Subcutaneous abdominal adipose tissue (tissue), 5 donors: ENCODE data around the gene THSD1.
A peak's percentile ranks its signal among the peaks of the same experiment; 100 is the strongest.

Experiments
- H3K27ac ChIP-seq: one replicate; pipeline ENCODE4 v1.7.0; 2013; ENCODE audit warnings: low read depth, mild to moderate bottlenecking, inconsistent platforms, low read length, moderate library complexity
- H3K27me3 ChIP-seq, 5 donors: one replicate each; pipeline ENCODE4 v1.7.0; 2013; ENCODE audit warnings: low read length in 5 of 5, inconsistent platforms in 1 of 5; ENCODE audit not compliant: control insufficient read depth in 5 of 5, insufficient read depth in 4 of 5
- H3K36me3 ChIP-seq, 5 donors: one replicate each; pipeline ENCODE4 v1.7.0; 2013; ENCODE audit warnings: low read length in 5 of 5; ENCODE audit not compliant: control insufficient read depth in 5 of 5, insufficient read depth in 5 of 5
- H3K4me1 ChIP-seq, 5 donors: one replicate each; pipeline ENCODE4 v1.7.0; 2013; ENCODE audit warnings: low read length in 5 of 5, mild to moderate bottlenecking in 3 of 5, moderate library complexity in 1 of 5; ENCODE audit not compliant: control insufficient read depth in 5 of 5, insufficient read depth in 5 of 5
- H3K4me3 ChIP-seq, 5 donors: one replicate each; pipeline ENCODE4 v1.7.0; 2013; ENCODE audit warnings: low read length in 5 of 5, low read depth in 1 of 5
- H3K9ac ChIP-seq, 5 donors: one replicate each; pipeline ENCODE4 v1.7.0; 2013; ENCODE audit warnings: low read length in 5 of 5, mild to moderate bottlenecking in 4 of 5, moderate library complexity in 3 of 5
- H3K9me3 ChIP-seq, 5 donors: one replicate each; pipeline ENCODE4 v1.7.0; 2013; ENCODE audit warnings: low read length in 5 of 5; ENCODE audit not compliant: control insufficient read depth in 5 of 5
- donor health status: healthy.
- donor health status: healthy.
- donor health status: healthy.
- donor health status: healthy.
- donor health status: healthy.

THSD1 gene

DNA sequence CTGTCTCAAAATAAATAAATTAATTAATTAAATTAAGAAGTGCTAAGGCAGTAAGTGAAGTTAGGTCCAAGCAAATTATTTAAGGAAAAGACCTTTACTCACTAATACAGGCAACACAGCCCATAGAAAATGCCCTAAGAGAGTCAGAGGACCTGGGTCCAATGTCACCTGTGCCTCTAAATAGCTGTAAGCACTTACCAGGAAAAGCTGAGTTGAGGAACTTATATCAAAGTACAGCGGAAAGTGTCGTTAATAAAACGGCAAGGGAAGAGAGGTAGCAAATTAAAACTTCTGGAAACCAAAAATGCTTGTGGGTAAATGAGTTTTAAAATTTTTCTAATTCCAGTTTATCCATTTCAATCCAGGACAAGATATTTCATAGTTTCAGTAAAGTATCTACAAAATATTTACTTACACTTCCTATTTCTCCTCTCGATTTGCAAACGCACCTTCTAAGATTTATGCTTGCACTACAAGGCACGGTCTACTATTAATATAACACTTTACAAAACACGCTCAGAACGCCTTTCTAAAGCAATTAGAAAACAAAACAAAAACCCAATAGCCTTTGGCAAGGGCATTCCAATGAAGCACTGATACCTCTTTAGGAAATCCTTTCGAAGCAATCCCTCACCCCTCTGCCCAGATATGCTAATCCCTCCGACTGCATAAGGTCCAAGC lies 43.5 kb upstream of the THSD1 start:
- H3K4me3 ChIP-seq: peak overlapping the region; percentile 74 to 91 (median 81)
- no peaks in the 10 kb centered on the region for H3K9me3 ChIP-seq
- peak overlapping the region; percentile 53 to 91 (median 84) for H3K9ac ChIP-seq
- H3K36me3 ChIP-seq: peaks cover 0 to 3% (median 0%) of the 10 kb centered on the region in 5 donors
- peaks cover 5 to 35% (median 22%) of the 10 kb centered on the region in 5 donors for H3K4me1 ChIP-seq
- H3K27ac ChIP-seq: peak overlapping the region; percentile 87
- no peaks in the 10 kb centered on the region for H3K27me3 ChIP-seq

DNA sequence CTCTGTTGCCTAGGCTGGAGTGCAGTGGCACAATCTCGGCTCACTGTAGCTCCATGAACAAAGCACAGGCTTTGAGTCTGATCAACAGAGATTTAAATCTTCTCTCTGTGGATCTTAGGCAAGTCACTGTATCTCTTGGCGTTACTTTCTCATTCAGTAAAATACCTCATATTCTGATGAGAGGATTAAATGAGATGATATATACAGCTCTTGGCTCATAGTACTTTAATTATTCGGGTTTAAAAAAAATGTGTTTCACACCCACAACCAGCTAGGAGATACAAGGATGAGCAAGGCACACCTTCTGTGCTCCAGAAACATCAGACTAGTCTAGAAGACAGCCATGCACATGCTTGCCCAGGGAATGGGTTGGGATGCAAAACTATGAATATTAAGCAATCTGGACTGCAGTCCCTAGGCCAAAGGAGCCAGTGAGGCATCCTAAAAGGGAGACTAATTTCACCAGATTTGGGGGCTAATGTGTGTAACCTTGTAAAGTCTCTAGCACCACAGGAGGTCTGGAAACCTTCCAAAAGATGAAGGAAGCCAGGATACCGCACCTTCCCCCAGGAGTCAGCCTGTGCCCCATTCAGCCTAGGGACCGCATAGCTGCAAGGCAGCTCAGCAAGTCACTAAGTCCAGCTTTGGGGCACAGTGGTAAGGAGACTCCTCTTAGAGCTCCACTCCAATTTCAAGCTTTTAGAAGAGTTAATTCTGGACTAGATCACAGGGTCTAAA lies 42.0 kb upstream of the THSD1 start:
- H3K4me3 ChIP-seq: no peak overlapping the region
- H3K27me3 ChIP-seq: no peaks in the 10 kb centered on the region
- H3K9me3 ChIP-seq: no peaks in the 10 kb centered on the region
- peaks cover 0 to 3% (median 0%) of the 10 kb centered on the region in 5 donors for H3K36me3 ChIP-seq
- peak overlapping the region in 1 of 5 donors; percentile 4 for H3K9ac ChIP-seq
- H3K4me1 ChIP-seq: peaks cover 5 to 32% (median 20%) of the 10 kb centered on the region in 5 donors
- H3K27ac ChIP-seq: peak overlapping the region; percentile 5

GRCh38 chr13:52447354-52447753 lies 41.4 kb upstream of the THSD1 start:
- Histone ChIP-seq H3K27ac (no peak overlapping the region), H3K4me3 (no peak overlapping the region), H3K4me1 (peaks cover 5 to 32% (median 20%) of the 10 kb centered on the region in 5 donors), H3K9ac (no peak overlapping the region), H3K9me3 (no peaks in the 10 kb centered on the region), H3K27me3 (no peaks in the 10 kb centered on the region), H3K36me3 (peaks cover 0 to 4% (median 0%) of the 10 kb centered on the region in 5 donors)

- Histone ChIP-seq H3K27me3 (no peaks in the 10 kb centered on the region), H3K36me3 (peaks cover 4 to 9% (median 7%) of the 10 kb centered on the region in 5 donors), H3K9me3 (no peaks in the 10 kb centered on the region), H3K9ac (no peak overlapping the region), H3K4me3 (no peak overlapping the region), H3K27ac (no peak overlapping the region), H3K4me1 (peaks cover 5 to 32% (median 20%) of the 10 kb centered on the region in 5 donors)
These were observed 40.3 kb upstream of the THSD1 start for GRCh38 chr13:52446265-52446664.

DNA sequence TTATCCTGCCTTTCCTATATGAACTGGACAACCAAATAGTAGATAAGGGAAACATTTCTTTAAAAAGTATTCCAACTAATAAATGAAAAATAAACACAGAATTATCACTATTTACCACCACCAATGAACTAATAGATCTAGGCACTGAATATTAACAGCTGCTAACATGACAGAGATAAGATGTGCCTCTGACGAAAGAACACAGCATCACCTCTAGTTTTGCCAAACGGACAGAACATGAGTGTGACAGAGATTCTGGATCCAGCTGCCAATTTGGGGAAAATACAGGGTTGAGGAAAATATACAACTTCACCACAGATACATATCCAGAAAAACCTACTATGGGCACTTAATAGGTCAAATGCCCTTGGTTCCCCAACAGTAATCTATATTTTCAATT lies 26.5 kb upstream of the THSD1 start:
- Histone ChIP-seq H3K4me1 (peaks cover 0 to 15% (median 0%) of the 10 kb centered on the region in 5 donors), H3K4me3 (no peak overlapping the region), H3K27me3 (no peaks in the 10 kb centered on the region), H3K9me3 (no peaks in the 10 kb centered on the region), H3K36me3 (peaks cover 26 to 67% (median 53%) of the 10 kb centered on the region in 5 donors), H3K27ac (no peak overlapping the region), H3K9ac (no peak overlapping the region)

GRCh38 chr13:52428295-52428694 lies 22.3 kb upstream of the THSD1 start:
- Histone ChIP-seq H3K36me3 (peaks cover 26 to 60% (median 50%) of the 10 kb centered on the region in 5 donors), H3K4me3 (no peak overlapping the region), H3K9me3 (no peaks in the 10 kb centered on the region), H3K27me3 (no peaks in the 10 kb centered on the region), H3K9ac (no peak overlapping the region), H3K27ac (no peak overlapping the region), H3K4me1 (peaks cover 0 to 15% (median 0%) of the 10 kb centered on the region in 5 donors)

- Histone ChIP-seq H3K9ac (no peak overlapping the region), H3K27me3 (no peaks in the 10 kb centered on the region), H3K27ac (no peak overlapping the region), H3K4me3 (no peak overlapping the region), H3K4me1 (peaks cover 0 to 9% (median 0%) of the 10 kb centered on the region in 5 donors), H3K9me3 (no peaks in the 10 kb centered on the region), H3K36me3 (peaks cover 38 to 79% (median 54%) of the 10 kb centered on the region in 5 donors)
These were observed 15.2 kb upstream of the THSD1 start for GRCh38 chr13:52421216-52421615.

DNA sequence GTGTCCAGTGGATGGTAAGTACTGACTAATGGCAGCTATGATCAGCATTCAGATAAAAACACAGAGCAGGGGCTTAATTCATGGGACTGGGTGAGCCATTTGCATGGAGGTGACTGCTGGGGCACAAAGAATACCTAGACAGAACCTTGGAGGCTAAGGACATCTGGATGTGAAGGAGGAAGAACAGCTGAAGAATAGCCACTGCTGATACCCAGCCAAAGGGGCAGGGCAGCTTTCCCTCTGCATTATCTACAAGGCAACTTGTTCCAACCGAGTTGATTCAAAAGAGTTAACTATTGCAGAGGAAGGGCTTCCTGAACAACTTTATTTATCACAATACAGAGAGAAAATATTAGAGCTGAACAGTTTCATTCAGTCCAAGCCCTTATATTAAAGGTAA lies 13.1 kb upstream of the THSD1 start:
- Histone ChIP-seq H3K9me3 (no peaks in the 10 kb centered on the region), H3K36me3 (peaks cover 42 to 73% (median 56%) of the 10 kb centered on the region in 5 donors), H3K9ac (no peak overlapping the region), H3K27ac (no peak overlapping the region), H3K27me3 (no peaks in the 10 kb centered on the region), H3K4me1 (peaks cover 0 to 18% (median 4%) of the 10 kb centered on the region in 5 donors), H3K4me3 (no peak overlapping the region)

DNA sequence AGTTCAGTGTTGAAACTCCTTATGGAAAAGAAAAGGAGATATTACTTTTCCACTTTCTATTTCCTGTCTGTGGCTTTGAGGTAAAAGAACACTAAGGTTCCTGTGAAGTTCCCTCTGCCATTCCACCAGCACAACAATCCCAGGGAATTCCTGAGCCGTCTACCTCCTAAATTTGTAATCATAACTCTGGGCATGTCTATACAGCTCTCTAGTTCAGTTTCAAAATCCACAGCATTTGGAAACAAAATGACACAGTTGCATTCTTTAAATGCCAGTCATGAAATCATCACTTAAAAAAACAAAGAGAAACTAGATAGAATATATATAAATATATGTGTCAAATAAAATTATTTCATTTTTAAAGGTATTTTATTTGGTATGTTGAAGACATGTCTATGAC lies 9.0 kb upstream of the THSD1 start:
- Histone ChIP-seq H3K9ac (no peak overlapping the region), H3K27me3 (no peaks in the 10 kb centered on the region), H3K27ac (peak overlapping the region; percentile 3), H3K4me1 (peaks cover 0 to 26% (median 13%) of the 10 kb centered on the region in 5 donors), H3K36me3 (peaks cover 33 to 47% (median 42%) of the 10 kb centered on the region in 5 donors), H3K4me3 (no peak overlapping the region), H3K9me3 (no peaks in the 10 kb centered on the region)

GRCh38 chr13:52414051-52414450 lies 8.1 kb upstream of the THSD1 start:
- H3K36me3 ChIP-seq: peaks cover 32 to 40% (median 37%) of the 10 kb centered on the region in 5 donors
- peaks cover 0 to 21% (median 13%) of the 10 kb centered on the region in 5 donors for H3K4me1 ChIP-seq
- no peaks in the 10 kb centered on the region for H3K27me3 ChIP-seq
- no peak overlapping the region for H3K9ac ChIP-seq
- H3K27ac ChIP-seq: no peak overlapping the region
- H3K9me3 ChIP-seq: no peaks in the 10 kb centered on the region
- no peak overlapping the region for H3K4me3 ChIP-seq
